ENCODE measurements around the gene INSL3. TPM values are rescaled to one million over a fixed set of nuclear protein-coding genes. Genes with fewer than 3 reads are reported as not detected.

The INSL3 gene
- total RNA-seq, 6 donors from 2014 or later: 0.57 TPM; not detected in 5

GRCh38 chr19:17775991-17776803, 45.1 kb downstream of the INSL3 start:
- 62 to 73% methylated on average over 18 to 27 of the region's 27 CpGs for WGBS, 2 donors
- TF ChIP-seq EP300 (IDR thresholded peaks at IDR 0.05) (no peak), POLR2AphosphoS5 (IDR thresholded peaks at IDR 0.05) (peak in 1 of 2 donors; percentile 29), POLR2A (IDR thresholded peaks at IDR 0.05) (no peak)
- no peaks in the 10 kb centered on the region for H3K36me3 ChIP-seq
- peaks cover 0 to 16% (median 13%) of the 10 kb centered on the region in 4 donors for H3K4me1 ChIP-seq
- H3K27ac ChIP-seq: no peak overlapping the region
- peak in 1 of 2 donors; percentile 48 for ATAC-seq (ENCODE audit: low FRiP score in 2 of 2)
- no peaks in the 10 kb centered on the region for H3K9me3 ChIP-seq
- H3K27me3 ChIP-seq: peaks cover 0 to 8% (median 2%) of the 10 kb centered on the region in 4 donors
- H3K4me3 ChIP-seq: no peak overlapping the region
- DNase-seq: peak; percentile 44 to 81

DNA sequence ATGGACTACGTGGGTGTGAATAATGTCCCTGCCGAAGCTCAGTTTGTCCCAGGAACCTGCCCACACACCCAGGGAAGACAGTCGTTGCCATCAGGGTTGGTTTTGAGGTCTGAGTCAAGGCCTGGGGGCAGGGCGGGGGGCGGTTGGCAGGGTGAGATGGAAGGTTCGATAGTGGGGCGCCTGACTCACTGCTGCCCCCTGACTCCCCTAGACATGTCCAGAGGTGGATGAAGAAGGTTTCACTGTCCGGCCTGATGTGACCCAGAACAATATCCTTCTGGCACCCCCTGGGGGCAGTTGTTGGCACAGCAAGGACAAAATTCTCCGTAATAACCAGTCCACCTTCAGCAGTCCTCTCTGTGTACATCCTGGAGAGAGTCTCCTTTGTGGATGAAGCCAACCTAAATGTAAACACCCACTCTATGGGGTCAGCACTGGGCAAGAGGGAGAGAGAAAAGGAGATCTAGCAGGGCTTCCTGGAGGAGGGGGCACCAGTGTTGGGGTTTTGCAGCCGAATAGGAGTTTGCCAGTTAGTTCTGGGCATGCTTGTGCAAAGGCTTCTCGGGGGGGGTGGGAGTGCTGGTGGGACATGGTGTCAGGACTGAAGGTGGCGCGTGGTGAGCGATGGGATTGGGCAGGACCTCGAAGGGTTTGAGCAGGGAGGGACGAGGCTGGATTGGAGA, 45.9 kb downstream of the INSL3 start:
- peaks cover 0 to 8% (median 2%) of the 10 kb centered on the region in 4 donors for H3K27me3 ChIP-seq
- ATAC-seq (ENCODE audit: low FRiP score in 2 of 2) (no peak), DNase-seq (no peak)
- H3K36me3 ChIP-seq: peaks cover 0 to under 1% (median 0%) of the 10 kb centered on the region in 4 donors
- TF ChIP-seq CTCF (IDR thresholded peaks at IDR 0.05) (peak in 4 of 6 experiments; percentile 14 to 52 (median 32)), EP300 (IDR thresholded peaks at IDR 0.05) (no peak)
- no peaks in the 10 kb centered on the region for H3K9me3 ChIP-seq
- peaks cover 0 to 16% (median 13%) of the 10 kb centered on the region in 4 donors for H3K4me1 ChIP-seq
- WGBS, 2 donors: 71 to 75% methylated on average over 15 to 16 of the region's 16 CpGs
- no peak overlapping the region for H3K4me3 ChIP-seq
- H3K27ac ChIP-seq: no peak overlapping the region

DNA sequence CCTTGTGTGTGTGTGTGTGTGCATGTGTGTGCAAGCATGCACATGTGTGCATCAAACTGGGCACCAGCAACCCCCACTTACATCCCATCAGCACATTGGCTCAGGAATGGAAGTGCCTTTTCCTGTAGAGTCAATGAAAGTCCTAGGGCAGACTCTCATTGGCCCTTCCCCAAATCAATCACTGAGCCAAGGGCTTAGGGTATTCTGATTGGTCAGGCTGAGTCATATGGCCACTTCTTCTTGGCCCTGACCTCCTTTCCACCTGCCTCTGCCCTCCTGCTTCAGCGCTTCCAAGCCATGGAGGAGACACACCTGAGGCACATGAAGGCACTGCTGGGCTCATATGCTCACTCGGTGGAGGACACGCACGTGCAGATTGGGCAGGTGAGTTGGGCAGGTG, 49.1 kb downstream of the INSL3 start:
- DNase-seq: no peak
- 92 to 94% methylated on average over 4 of the region's 4 CpGs for WGBS, 2 donors
- no peaks in the 10 kb centered on the region for H3K9me3 ChIP-seq

GRCh38 chr19:17770613-17771012, 50.7 kb downstream of the INSL3 start:
- Histone ChIP-seq H3K4me1 (peaks cover 7 to 12% (median 9%) of the 10 kb centered on the region in 4 donors), H3K36me3 (peaks cover 0 to 4% (median 0%) of the 10 kb centered on the region in 4 donors), H3K9me3 (no peaks in the 10 kb centered on the region), H3K27me3 (no peaks in the 10 kb centered on the region), H3K4me3 (no peak overlapping the region), H3K27ac (no peak overlapping the region)
- TF ChIP-seq POLR2A (IDR thresholded peaks at IDR 0.05): no peak
- no peak for TF ChIP-seq POLR2AphosphoS5 (IDR thresholded peaks at IDR 0.05)
- TF ChIP-seq CTCF (IDR thresholded peaks at IDR 0.05): no peak
- no peak for TF ChIP-seq EP300 (IDR thresholded peaks at IDR 0.05)
- DNase-seq: no peak
- 84 to 85% methylated on average over 12 to 13 of the region's 13 CpGs for WGBS, 2 donors
- no peak for ATAC-seq (ENCODE audit: low FRiP score in 2 of 2)

More for the DNA sequence above, 49.1 kb downstream of the INSL3 start:
- Histone ChIP-seq H3K4me1 (peaks cover 0 to 3% (median 0%) of the 10 kb centered on the region in 4 donors), H3K27me3 (no peaks in the 10 kb centered on the region), H3K27ac (no peak overlapping the region), H3K36me3 (peaks cover 0 to 4% (median 0%) of the 10 kb centered on the region in 4 donors), H3K4me3 (no peak overlapping the region)
- no peak for ATAC-seq (ENCODE audit: low FRiP score in 2 of 2)
- no peak for TF ChIP-seq POLR2A (IDR thresholded peaks at IDR 0.05)
- no peak for TF ChIP-seq CTCF (IDR thresholded peaks at IDR 0.05)
- no peak for TF ChIP-seq POLR2AphosphoS5 (IDR thresholded peaks at IDR 0.05)
- no peak for TF ChIP-seq EP300 (IDR thresholded peaks at IDR 0.05)

- no peak for ATAC-seq (ENCODE audit: low FRiP score in 2 of 2)
- Histone ChIP-seq H3K36me3 (peaks cover 0 to 4% (median 0%) of the 10 kb centered on the region in 4 donors), H3K27ac (no peak overlapping the region), H3K4me3 (no peak overlapping the region), H3K27me3 (no peaks in the 10 kb centered on the region), H3K4me1 (peaks cover 7 to 20% (median 9%) of the 10 kb centered on the region in 4 donors), H3K9me3 (no peaks in the 10 kb centered on the region)
- TF ChIP-seq POLR2AphosphoS5 (IDR thresholded peaks at IDR 0.05) (no peak), EP300 (IDR thresholded peaks at IDR 0.05) (no peak), POLR2A (IDR thresholded peaks at IDR 0.05) (no peak), CTCF (IDR thresholded peaks at IDR 0.05) (no peak)
- no peak for DNase-seq
- 42 to 54% methylated on average over 1 of the region's 1 CpG for WGBS, 2 donors
Measured at GRCh38 chr19:17767559-17767958, 53.8 kb downstream of the INSL3 start.

Data from upper lobe of left lung (tissue), 6 donors.